ENCODE measurements around the gene UCHL5.
"Not testable (repeated sequence)": the region's sequence is repeated elsewhere in the genome, so short reads cannot be mapped to it uniquely, and the experiment has no call there.

UCHL5 gene

GRCh38 chr1:193062698-193063463, 3.7 kb upstream of the UCHL5 start:
- no peak for DNase-seq

- DNase-seq, result no peak
Observed at GRCh38 chr1:193060938-193061337, 1.8 kb upstream of the UCHL5 start.

GRCh38 chr1:193060406-193060805, 1.2 kb upstream of the UCHL5 start:
- no peak for DNase-seq

GRCh38 chr1:193060115-193060403, 899 bp upstream of the UCHL5 start:
- DNase-seq, result no peak

- peak; percentile 39 to 58 for DNase-seq
Observed at GRCh38 chr1:193058529-193059281, 455 bp downstream of the UCHL5 start.

GRCh38 chr1:193054169-193054675, 4.9 kb downstream of the UCHL5 start:
- DNase-seq, result no peak

- DNase-seq, result not testable (repeated sequence)
Observed at GRCh38 chr1:193048913-193049312, 10.2 kb downstream of the UCHL5 start.

- no peak for DNase-seq
Observed at GRCh38 chr1:193042766-193043691, 16.1 kb downstream of the UCHL5 start.

- DNase-seq, result no peak
Observed at GRCh38 chr1:193040011-193040410, 19.1 kb downstream of the UCHL5 start.

- DNase-seq, result no peak
Observed at GRCh38 chr1:193036337-193037047, 22.7 kb downstream of the UCHL5 start.

GRCh38 chr1:193033610-193034009, 25.6 kb downstream of the UCHL5 start:
- DNase-seq, result no peak

GRCh38 chr1:193032643-193033427, 26.3 kb downstream of the UCHL5 start:
- DNase-seq, result not testable (repeated sequence)

- no peak for DNase-seq
Observed at GRCh38 chr1:193031431-193031830, 27.7 kb downstream of the UCHL5 start.

- DNase-seq, result no peak
Observed at GRCh38 chr1:193030280-193030679, 28.9 kb downstream of the UCHL5 start.

GRCh38 chr1:193025218-193025617, 33.9 kb downstream of the UCHL5 start:
- DNase-seq, result no peak

GRCh38 chr1:193019442-193020026, 39.6 kb downstream of the UCHL5 start:
- DNase-seq, result no peak

GRCh38 chr1:193016788-193017187, 42.4 kb downstream of the UCHL5 start:
- DNase-seq, result no peak

- no peak for DNase-seq
Observed at GRCh38 chr1:193014400-193014799, 44.8 kb downstream of the UCHL5 start.

GRCh38 chr1:193013707-193014106, 45.5 kb downstream of the UCHL5 start:
- DNase-seq, result no peak

- no peak for DNase-seq
Observed at GRCh38 chr1:193013005-193013404, 46.2 kb downstream of the UCHL5 start.

- DNase-seq, result no peak
Observed at GRCh38 chr1:193011406-193011805, 47.8 kb downstream of the UCHL5 start.

Data from stimulated activated CD4-positive, alpha-beta T cell treated with anti-CD3 and anti-CD28 coated beads, Interleukin-4, amount 100 ng/mL, for 4 hours (primary cell).